SHP77 treated with DMSO at 0.1 percent for 48 hours (cell line): Measurements from ENCODE around the gene TEAD4.

Experiments used
- DNase-seq: peaks from one replicate; lab custom pipeline; 2025; lab: John Stamatoyannopoulos, UW

Gene TEAD4

GRCh38 chr12:3002646-3003045 lies 43.4 kb downstream of the TEAD4 start:
- no peak for DNase-seq

GRCh38 chr12:3003357-3003992 lies 44.3 kb downstream of the TEAD4 start:
- no peak for DNase-seq

GRCh38 chr12:3004655-3005565 lies 45.7 kb downstream of the TEAD4 start:
- no peak for DNase-seq

GRCh38 chr12:3005736-3006135 lies 46.5 kb downstream of the TEAD4 start:
- DNase-seq = no peak

GRCh38 chr12:3009780-3010179 lies 50.6 kb downstream of the TEAD4 start:
- no peak for DNase-seq

- no peak for DNase-seq
Measured at GRCh38 chr12:3010214-3010930, 51.2 kb downstream of the TEAD4 start.

- DNase-seq = no peak
Measured at GRCh38 chr12:3012786-3013185, 53.6 kb downstream of the TEAD4 start.

- no peak for DNase-seq
Measured at GRCh38 chr12:3014641-3015040, 55.4 kb downstream of the TEAD4 start.

- no peak for DNase-seq
Measured at GRCh38 chr12:3015356-3015755, 56.2 kb downstream of the TEAD4 start.

GRCh38 chr12:3016191-3016590 lies 57.0 kb downstream of the TEAD4 start:
- DNase-seq = no peak

GRCh38 chr12:3017281-3017680 lies 58.1 kb downstream of the TEAD4 start:
- no peak for DNase-seq

- DNase-seq = no peak
Measured at GRCh38 chr12:3018284-3019004, 59.2 kb downstream of the TEAD4 start.

- DNase-seq = no peak
Measured at GRCh38 chr12:3019005-3019680, 59.9 kb downstream of the TEAD4 start.

- no peak for DNase-seq
Measured at GRCh38 chr12:3020399-3020798, 61.2 kb downstream of the TEAD4 start.

- DNase-seq = no peak
Measured at GRCh38 chr12:3020850-3021435, 61.7 kb downstream of the TEAD4 start.

GRCh38 chr12:3022411-3022810 lies 63.2 kb downstream of the TEAD4 start:
- no peak for DNase-seq

GRCh38 chr12:3022961-3023360 lies 63.8 kb downstream of the TEAD4 start:
- no peak for DNase-seq

GRCh38 chr12:3028108-3028507 lies 68.9 kb downstream of the TEAD4 start:
- DNase-seq = no peak

- DNase-seq = no peak
Measured at GRCh38 chr12:3030821-3031429, 71.7 kb downstream of the TEAD4 start.

GRCh38 chr12:3032161-3032560 lies 73.0 kb downstream of the TEAD4 start:
- DNase-seq = no peak
